NT2/D1 (cell line): ENCODE results near the gene LRRC10.

Experiments used
- SUZ12 ChIP-seq: IDR thresholded peaks from 2 replicates; pipeline ENCODE4 v1.6.1; 2011; ENCODE audit not compliant: insufficient read length, insufficient read depth; ENCODE audit errors: extremely low read depth
- YY1 ChIP-seq: IDR thresholded peaks from 2 replicates; pipeline ENCODE4 v1.6.1; 2011; ENCODE audit not compliant: insufficient read length, insufficient read depth
- ZNF274 ChIP-seq: IDR thresholded peaks from 2 replicates; pipeline ENCODE4 v1.6.1; 2011; ENCODE audit warnings: mild to moderate bottlenecking, low read depth, low read length

GRCh38 chr12:69655616-69656340, 45.1 kb upstream of the LRRC10 start:
- no peak for TF ChIP-seq ZNF274
- no peak for TF ChIP-seq YY1
- TF ChIP-seq SUZ12, result no peak
